ENCODE data around the gene CCDC73. TPM values are rescaled to one million over a fixed set of nuclear protein-coding genes. Genes with fewer than 3 reads are reported as not detected.
"Not testable (repeated sequence)": the region's sequence is repeated elsewhere in the genome, so short reads cannot be mapped to it uniquely, and the experiment has no call there.

CCDC73 gene
- total and polyA plus RNA-seq, 7 donors = not detected

DNA sequence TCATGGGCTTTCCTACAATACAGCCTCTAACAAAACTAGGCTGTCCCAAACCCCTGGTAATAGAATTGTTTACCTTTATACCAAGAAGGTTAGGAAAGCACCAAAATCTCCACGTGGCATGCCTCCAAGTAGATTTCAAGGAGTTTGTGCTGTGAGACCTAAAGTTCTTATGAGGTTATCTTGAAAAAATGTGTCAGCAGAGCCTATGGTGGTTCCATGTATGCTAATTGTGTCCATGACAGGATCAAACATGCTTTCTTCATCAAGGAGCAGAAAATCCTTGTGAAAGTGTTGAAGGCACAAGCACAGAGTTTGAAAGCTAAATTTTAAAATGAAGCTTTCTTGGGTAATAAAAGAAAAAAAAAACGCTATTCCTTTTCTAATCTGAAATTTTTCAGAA is 36.2 kb downstream of the CCDC73 start:
- Histone ChIP-seq H3K9me3 (no peaks in the 10 kb centered on the region), H3K4me1 (no peaks in the 10 kb centered on the region), H3K4me3 (no peak overlapping the region), H3K27ac (no peak overlapping the region), H3K36me3 (no peaks in the 10 kb centered on the region), H3K27me3 (no peaks in the 10 kb centered on the region)
- intact Hi-C loops (cut with DNase I) = no loop called here
- WGBS, 2 donors = 53 to 68% methylated on average over 2 of the region's 2 CpGs
- DNase-seq = no peak
- TF ChIP-seq POLR2A (IDR thresholded peaks at IDR 0.05) (no peak), POLR2AphosphoS5 (IDR thresholded peaks at IDR 0.05) (no peak), EP300 (IDR thresholded peaks at IDR 0.05) (no peak), CTCF (IDR thresholded peaks at IDR 0.05) (no peak)

GRCh38 chr11:32753181-32753580 is 41.3 kb downstream of the CCDC73 start:
- WGBS, 2 donors = 45 to 74% methylated on average over 1 of the region's 1 CpG

DNA sequence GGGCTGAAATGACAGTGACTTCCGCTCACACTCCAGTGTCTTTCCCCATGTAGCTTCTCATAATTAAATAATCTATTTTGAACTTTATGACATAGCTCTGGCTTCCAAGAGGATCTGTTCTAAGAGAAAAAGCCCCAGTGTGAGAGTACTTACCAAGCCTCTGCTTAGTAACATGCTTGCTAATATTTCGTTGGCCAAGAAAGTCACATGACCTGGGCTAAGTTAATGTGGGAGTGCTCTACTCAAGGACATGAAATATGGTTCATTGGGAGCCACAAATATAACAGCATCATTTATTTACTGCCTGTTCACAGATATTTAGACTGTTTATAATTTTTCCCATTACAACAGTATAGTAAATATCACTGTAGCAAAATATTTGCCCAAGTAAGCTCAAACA is 42.5 kb downstream of the CCDC73 start:
- no peak for DNase-seq
- no peak overlapping the region for H3K27ac ChIP-seq
- H3K27me3 ChIP-seq = no peaks in the 10 kb centered on the region
- intact Hi-C loops (cut with DNase I) = no loop called here
- whole genome bisulfite sequencing, 2 donors = 88% methylated on average over 2 of the region's 2 CpGs
- H3K9me3 ChIP-seq = peaks cover 0 to 2% (median 0%) of the 10 kb centered on the region in 4 donors
- no peaks in the 10 kb centered on the region for H3K4me1 ChIP-seq
- TF ChIP-seq CTCF (IDR thresholded peaks at IDR 0.05) (no peak), EP300 (IDR thresholded peaks at IDR 0.05) (no peak), POLR2A (IDR thresholded peaks at IDR 0.05) (no peak), POLR2AphosphoS5 (IDR thresholded peaks at IDR 0.05) (no peak)
- no peaks in the 10 kb centered on the region for H3K36me3 ChIP-seq
- no peak overlapping the region for H3K4me3 ChIP-seq

More at GRCh38 chr11:32753181-32753580, 41.3 kb downstream of the CCDC73 start:
- H3K27ac ChIP-seq; DNase-seq; H3K27me3 ChIP-seq; H3K4me1 ChIP-seq; H3K9me3 ChIP-seq; intact Hi-C loops (cut with DNase I); H3K4me3 ChIP-seq; H3K36me3 ChIP-seq: not testable (repeated sequence)

DNA sequence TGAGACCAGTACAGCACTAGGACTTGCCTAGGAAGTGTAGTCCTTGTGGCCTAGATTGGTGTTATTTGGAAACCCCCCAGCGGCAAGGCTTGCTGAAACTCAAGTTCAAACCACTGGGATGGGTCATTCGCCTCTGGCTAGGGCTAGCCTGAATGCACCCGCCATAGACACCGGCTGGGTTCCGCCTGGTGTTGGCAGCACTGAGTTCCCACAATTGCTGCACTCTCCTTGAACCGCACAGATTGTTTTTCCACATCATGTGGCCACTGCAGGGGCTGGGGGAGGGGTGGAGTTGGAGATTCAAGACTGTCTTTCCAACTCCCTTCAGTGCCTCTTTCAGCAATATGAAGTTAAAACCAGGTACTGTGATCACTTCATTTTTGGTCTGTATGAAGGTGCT is 43.1 kb downstream of the CCDC73 start:
- H3K27me3 ChIP-seq = no peaks in the 10 kb centered on the region
- peaks cover 0 to 2% (median 0%) of the 10 kb centered on the region in 4 donors for H3K9me3 ChIP-seq
- peak; percentile 33 for DNase-seq
- H3K36me3 ChIP-seq = no peaks in the 10 kb centered on the region
- H3K4me3 ChIP-seq = no peak overlapping the region
- WGBS, 2 donors = 82 to 92% methylated on average over 6 of the region's 6 CpGs
- no peak overlapping the region for H3K27ac ChIP-seq
- intact Hi-C loops (cut with DNase I) = no loop called here
- TF ChIP-seq EP300 (IDR thresholded peaks at IDR 0.05) (no peak), CTCF (IDR thresholded peaks at IDR 0.05) (no peak), POLR2A (IDR thresholded peaks at IDR 0.05) (no peak), POLR2AphosphoS5 (IDR thresholded peaks at IDR 0.05) (no peak)
- H3K4me1 ChIP-seq = no peaks in the 10 kb centered on the region

DNA sequence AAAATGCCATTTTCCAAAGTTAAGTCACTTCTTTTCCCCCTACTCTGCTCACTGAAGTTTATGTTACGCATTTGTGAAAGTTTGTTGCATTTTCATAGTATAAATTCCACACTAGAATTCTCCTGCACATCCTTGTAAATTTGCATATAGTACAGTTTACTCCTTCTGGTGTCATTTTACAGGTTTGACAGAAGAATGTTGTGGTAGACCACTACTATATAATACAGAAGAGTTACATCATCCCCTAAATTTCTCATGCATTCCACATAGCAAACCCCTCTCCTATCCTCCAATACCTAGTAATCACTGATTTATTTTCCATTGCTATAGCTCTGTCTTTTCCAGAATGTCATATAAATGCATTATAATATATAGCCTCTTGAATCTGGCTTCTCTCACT is 64.5 kb downstream of the CCDC73 start:
- Histone ChIP-seq H3K27ac (no peak overlapping the region), H3K9me3 (no peaks in the 10 kb centered on the region), H3K4me3 (no peak overlapping the region), H3K27me3 (no peaks in the 10 kb centered on the region), H3K4me1 (no peaks in the 10 kb centered on the region), H3K36me3 (no peaks in the 10 kb centered on the region)
- no peak for DNase-seq
- intact Hi-C loops (cut with DNase I) = no loop called here
- no peak for TF ChIP-seq POLR2A (IDR thresholded peaks at IDR 0.05)
- no peak for TF ChIP-seq CTCF (IDR thresholded peaks at IDR 0.05)
- TF ChIP-seq POLR2AphosphoS5 (IDR thresholded peaks at IDR 0.05) = no peak
- TF ChIP-seq EP300 (IDR thresholded peaks at IDR 0.05) = no peak
- 91 to 94% methylated on average over 1 of the region's 1 CpG for WGBS, 2 donors
